ENCODE results near the gene TXNL4A.

GRCh38 chr18:79960921-79961526 lies 27.3 kb downstream of the TXNL4A start:
- TF ChIP-seq POLR2AphosphoS5 (IDR thresholded peaks at IDR 0.05): no peak
- no peak for TF ChIP-seq CTCF (IDR thresholded peaks at IDR 0.05)
